Measurements from ENCODE around the gene DLST. TPM values are rescaled to one million over a fixed set of nuclear protein-coding genes. Genes with fewer than 3 reads are reported as not detected.

The DLST gene
- total and polyA plus RNA-seq, 2 donors (not counting 1 experiment from before 2014, with no cell fraction given) = 95.3 to 214 TPM

DNA sequence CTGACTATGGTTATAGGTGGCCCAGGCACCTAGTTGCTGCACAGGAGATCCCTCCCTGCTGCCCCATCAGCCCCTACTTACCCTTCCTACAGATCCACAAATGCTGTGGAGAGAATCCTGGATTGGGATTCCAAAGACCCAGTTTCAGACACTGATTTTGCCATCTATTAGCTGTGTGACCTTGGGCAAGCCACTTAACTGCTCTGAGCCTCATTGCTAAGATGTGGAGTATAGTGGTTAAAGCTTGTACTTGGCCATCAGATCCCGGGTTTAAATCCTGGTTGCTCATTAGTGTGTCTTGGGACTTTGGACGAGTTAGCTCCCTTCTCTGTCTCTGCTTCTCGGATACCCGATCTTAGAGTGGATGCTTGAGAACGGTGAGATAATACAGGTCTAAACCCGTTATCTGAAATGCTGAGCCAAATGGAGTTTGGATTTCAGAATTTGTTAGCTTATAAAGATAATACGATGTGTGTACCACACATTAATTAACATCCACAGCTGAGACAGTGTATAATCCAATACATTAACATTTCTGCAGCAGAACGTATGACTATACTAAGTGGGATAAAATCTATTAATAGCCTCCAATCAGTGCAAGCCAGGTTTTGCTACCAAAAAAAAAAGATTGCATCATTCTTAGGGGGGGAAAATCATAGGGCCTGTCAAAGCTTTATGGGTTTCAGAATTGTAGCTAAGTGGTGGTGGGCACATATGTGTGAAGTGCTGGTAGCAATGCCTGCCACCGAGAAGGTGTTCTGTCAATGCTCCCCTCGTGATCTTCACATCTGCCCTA lies 21.8 kb upstream of the DLST start:
- H4K20me1 ChIP-seq (ENCODE audit: control insufficient read depth, extremely low read depth, insufficient read depth, low read length) = no peaks in the 10 kb centered on the region
- no peaks in the 10 kb centered on the region for H3K79me2 ChIP-seq (ENCODE audit: control insufficient read depth, insufficient read depth, low read length)
- no peak overlapping the region for H3K4me2 ChIP-seq (ENCODE audit: extremely low read depth, insufficient read depth, low read length)
- TF ChIP-seq, protein P1, sequence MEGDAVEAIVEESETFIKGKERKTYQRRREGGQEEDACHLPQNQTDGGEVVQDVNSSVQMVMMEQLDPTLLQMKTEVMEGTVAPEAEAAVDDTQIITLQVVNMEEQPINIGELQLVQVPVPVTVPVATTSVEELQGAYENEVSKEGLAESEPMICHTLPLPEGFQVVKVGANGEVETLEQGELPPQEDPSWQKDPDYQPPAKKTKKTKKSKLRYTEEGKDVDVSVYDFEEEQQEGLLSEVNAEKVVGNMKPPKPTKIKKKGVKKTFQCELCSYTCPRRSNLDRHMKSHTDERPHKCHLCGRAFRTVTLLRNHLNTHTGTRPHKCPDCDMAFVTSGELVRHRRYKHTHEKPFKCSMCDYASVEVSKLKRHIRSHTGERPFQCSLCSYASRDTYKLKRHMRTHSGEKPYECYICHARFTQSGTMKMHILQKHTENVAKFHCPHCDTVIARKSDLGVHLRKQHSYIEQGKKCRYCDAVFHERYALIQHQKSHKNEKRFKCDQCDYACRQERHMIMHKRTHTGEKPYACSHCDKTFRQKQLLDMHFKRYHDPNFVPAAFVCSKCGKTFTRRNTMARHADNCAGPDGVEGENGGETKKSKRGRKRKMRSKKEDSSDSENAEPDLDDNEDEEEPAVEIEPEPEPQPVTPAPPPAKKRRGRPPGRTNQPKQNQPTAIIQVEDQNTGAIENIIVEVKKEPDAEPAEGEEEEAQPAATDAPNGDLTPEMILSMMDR (conservative IDR thresholded peaks at IDR 0.05 in 1 of 2, IDR thresholded peaks at IDR 0.05 in 1 of 2; ENCODE audit: low read depth in 1 of 2, low read length in 2 of 2) = no peak
- no peak for TF ChIP-seq EZH2 (IDR thresholded peaks at IDR 0.05; ENCODE audit: low read length, missing control alignments)
- no peak for DNase-seq (ENCODE audit: low read depth in 2 of 2)
- no peaks in the 10 kb centered on the region for H3K9me3 ChIP-seq (ENCODE audit: control insufficient read depth, insufficient read depth, low read depth, low read length)
- no peaks in the 10 kb centered on the region for H3K36me3 ChIP-seq (ENCODE audit: control insufficient read depth, insufficient read depth, low read length)
- H3K9ac ChIP-seq (ENCODE audit: insufficient read depth, low read length) = no peak overlapping the region
- no peaks in the 10 kb centered on the region for H3K27me3 ChIP-seq (ENCODE audit: control insufficient read depth, insufficient read depth, low read length)
- H3K27ac ChIP-seq (ENCODE audit: insufficient read depth, low read length) = no peak overlapping the region
- H2AFZ ChIP-seq (ENCODE audit: low read length) = no peak overlapping the region
- no peak overlapping the region for H3K4me3 ChIP-seq (replicated peaks in 1 of 4; ENCODE audit: control extremely low read depth in 1 of 4, insufficient read depth in 1 of 4, low read depth in 3 of 4, low read length in 4 of 4)
- peaks cover 3% of the 10 kb centered on the region for H3K4me1 ChIP-seq (ENCODE audit: control insufficient read depth, extremely low read depth, insufficient read depth, low read length)

DNA sequence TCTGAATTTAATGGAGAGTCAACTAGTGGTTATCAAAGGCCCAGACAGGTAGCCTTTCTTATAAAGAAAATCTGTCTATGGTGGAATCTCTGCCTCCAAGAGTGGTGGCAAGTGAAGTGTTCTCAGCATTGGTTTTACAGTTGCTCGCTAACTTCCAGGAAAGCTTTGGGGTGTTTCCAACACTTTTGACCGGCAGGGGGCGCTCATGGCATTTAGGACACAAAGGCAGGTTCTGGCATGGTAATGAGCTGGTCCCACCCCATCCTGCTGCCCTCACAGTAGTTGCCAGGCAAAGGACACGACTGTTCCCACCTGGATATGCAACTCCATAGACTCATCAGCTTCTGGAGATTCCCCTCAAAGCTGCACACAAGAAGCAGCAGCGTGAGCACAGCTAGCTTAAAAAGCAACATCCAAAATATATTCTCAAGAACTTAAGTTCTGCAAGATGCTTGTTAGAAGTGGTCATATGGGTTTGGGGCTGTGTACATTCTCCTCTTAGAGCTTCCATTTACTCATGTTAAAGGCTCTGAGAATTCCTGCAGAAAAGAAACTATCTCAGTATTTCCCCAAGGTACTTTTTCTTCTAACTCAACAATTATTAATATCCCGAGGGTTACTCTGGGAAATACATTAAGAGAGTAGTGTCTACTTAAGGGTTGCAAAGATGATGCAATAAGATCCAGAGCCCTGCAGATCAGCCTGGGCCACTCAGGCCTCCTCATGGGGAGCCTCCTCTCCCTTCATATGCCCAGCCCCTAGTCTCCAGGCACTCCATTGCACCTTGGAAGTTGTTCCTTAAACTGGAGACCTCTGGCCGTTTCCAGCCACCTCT lies 20.6 kb upstream of the DLST start:
- DNase-seq (ENCODE audit: low read depth in 2 of 2) = peak; percentile 65 to 86
- Histone ChIP-seq H3K4me3 (replicated peaks in 1 of 4; ENCODE audit: control extremely low read depth in 1 of 4, insufficient read depth in 1 of 4, low read depth in 3 of 4, low read length in 4 of 4) (no peak overlapping the region), H3K9me3 (ENCODE audit: control insufficient read depth, insufficient read depth, low read depth, low read length) (no peaks in the 10 kb centered on the region), H4K20me1 (ENCODE audit: control insufficient read depth, extremely low read depth, insufficient read depth, low read length) (no peaks in the 10 kb centered on the region), H3K27me3 (ENCODE audit: control insufficient read depth, insufficient read depth, low read length) (no peaks in the 10 kb centered on the region), H2AFZ (ENCODE audit: low read length) (no peak overlapping the region), H3K9ac (ENCODE audit: insufficient read depth, low read length) (no peak overlapping the region), H3K27ac (ENCODE audit: insufficient read depth, low read length) (no peak overlapping the region), H3K4me2 (ENCODE audit: extremely low read depth, insufficient read depth, low read length) (no peak overlapping the region), H3K4me1 (ENCODE audit: control insufficient read depth, extremely low read depth, insufficient read depth, low read length) (peaks cover 3% of the 10 kb centered on the region), H3K36me3 (ENCODE audit: control insufficient read depth, insufficient read depth, low read length) (no peaks in the 10 kb centered on the region), H3K79me2 (ENCODE audit: control insufficient read depth, insufficient read depth, low read length) (no peaks in the 10 kb centered on the region)
- TF ChIP-seq, protein P1 (conservative IDR thresholded peaks at IDR 0.05 in 1 of 2, IDR thresholded peaks at IDR 0.05 in 1 of 2; ENCODE audit: low read depth in 1 of 2, low read length in 2 of 2) = peak; percentile 82 to 85
- TF ChIP-seq EZH2 (IDR thresholded peaks at IDR 0.05; ENCODE audit: low read length, missing control alignments) = no peak

DNA sequence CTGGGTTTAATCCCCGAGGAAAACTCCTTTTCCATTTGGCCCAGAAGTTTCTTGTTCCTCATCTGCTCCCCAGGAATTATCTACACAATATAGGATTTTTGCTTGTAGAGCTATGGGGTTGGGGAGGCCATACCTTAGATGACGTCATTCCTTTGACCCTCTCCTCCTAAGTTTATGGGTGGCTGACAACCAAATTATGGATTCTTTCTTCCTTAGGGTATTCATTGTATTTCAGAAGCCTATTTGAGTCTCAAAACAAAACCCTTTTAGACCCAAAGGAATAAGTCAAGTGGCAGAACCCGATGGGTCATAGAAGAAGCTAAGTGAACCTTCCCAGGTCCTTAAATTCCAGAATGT lies 20.0 kb upstream of the DLST start:
- Histone ChIP-seq H3K4me3 (replicated peaks in 1 of 4; ENCODE audit: control extremely low read depth in 1 of 4, insufficient read depth in 1 of 4, low read depth in 3 of 4, low read length in 4 of 4) (no peak overlapping the region), H2AFZ (ENCODE audit: low read length) (no peak overlapping the region), H4K20me1 (ENCODE audit: control insufficient read depth, extremely low read depth, insufficient read depth, low read length) (no peaks in the 10 kb centered on the region), H3K27me3 (ENCODE audit: control insufficient read depth, insufficient read depth, low read length) (peaks cover 1% of the 10 kb centered on the region), H3K9me3 (ENCODE audit: control insufficient read depth, insufficient read depth, low read depth, low read length) (no peaks in the 10 kb centered on the region), H3K27ac (ENCODE audit: insufficient read depth, low read length) (no peak overlapping the region), H3K79me2 (ENCODE audit: control insufficient read depth, insufficient read depth, low read length) (no peaks in the 10 kb centered on the region), H3K4me1 (ENCODE audit: control insufficient read depth, extremely low read depth, insufficient read depth, low read length) (peaks cover 3% of the 10 kb centered on the region), H3K9ac (ENCODE audit: insufficient read depth, low read length) (no peak overlapping the region), H3K36me3 (ENCODE audit: control insufficient read depth, insufficient read depth, low read length) (no peaks in the 10 kb centered on the region), H3K4me2 (ENCODE audit: extremely low read depth, insufficient read depth, low read length) (no peak overlapping the region)
- DNase-seq (ENCODE audit: low read depth in 2 of 2) = no peak
- no peak for TF ChIP-seq EZH2 (IDR thresholded peaks at IDR 0.05; ENCODE audit: low read length, missing control alignments)
- TF ChIP-seq, protein P1 (conservative IDR thresholded peaks at IDR 0.05 in 1 of 2, IDR thresholded peaks at IDR 0.05 in 1 of 2; ENCODE audit: low read depth in 1 of 2, low read length in 2 of 2) = no peak

All from fibroblast of lung (primary cell).